ENCODE measurements around the gene STX11.

The STX11 gene

GRCh38 chr6:144232176-144232831 is 82.0 kb downstream of the STX11 start:
- TF ChIP-seq CTCF (IDR thresholded peaks at IDR 0.05) = no peak

GRCh38 chr6:144232832-144233230 is 82.5 kb downstream of the STX11 start:
- TF ChIP-seq CTCF (IDR thresholded peaks at IDR 0.05) = no peak

GRCh38 chr6:144234399-144234798 is 84.1 kb downstream of the STX11 start:
- TF ChIP-seq CTCF (IDR thresholded peaks at IDR 0.05) = no peak

- TF ChIP-seq CTCF (IDR thresholded peaks at IDR 0.05) = no peak
Measured at GRCh38 chr6:144234935-144235334, 84.6 kb downstream of the STX11 start.

Measured in LNCAP (cell line).